NB4 (cell line): ENCODE data around the gene NEK11.

Source experiments
- POLR2A ChIP-seq: IDR thresholded peaks from 2 replicates; pipeline ENCODE4 v1.6.1; 2011; ENCODE audit warnings: mild to moderate bottlenecking; ENCODE audit not compliant: insufficient read length; ENCODE audit errors: extremely low read depth
- TF ChIP-seq, protein P1 (sequence below): IDR thresholded peaks from one replicate; pipeline ENCODE4 v1.5.1; 2012; ENCODE audit warnings: low read depth, low read length
- TF ChIP-seq, protein P2 (sequence below): IDR thresholded peaks from 2 replicates; pipeline ENCODE4 v1.6.1; 2011; ENCODE audit warnings: low read depth, low read length

DNA sequence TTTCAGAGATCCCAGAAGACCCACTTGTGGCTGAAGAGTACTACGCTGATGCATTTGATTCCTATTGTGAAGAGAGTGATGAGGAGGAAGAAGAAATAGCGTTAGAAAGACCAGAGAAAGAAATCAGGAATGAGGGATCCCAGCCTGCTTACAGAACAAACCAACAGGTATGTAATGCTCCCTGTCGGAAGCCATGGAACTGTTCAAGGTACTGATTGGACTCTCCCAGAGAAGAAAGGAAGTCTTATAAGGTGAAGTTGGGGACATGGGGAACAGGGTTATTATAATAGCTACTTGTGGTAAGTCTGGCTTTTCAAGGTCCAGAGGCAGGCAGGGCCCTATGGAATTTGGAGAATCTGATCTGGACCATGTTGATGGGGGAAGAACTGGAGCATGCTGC is 201.8 kb downstream of the NEK11 start:
- no peak for TF ChIP-seq POLR2A
- TF ChIP-seq, protein P1, sequence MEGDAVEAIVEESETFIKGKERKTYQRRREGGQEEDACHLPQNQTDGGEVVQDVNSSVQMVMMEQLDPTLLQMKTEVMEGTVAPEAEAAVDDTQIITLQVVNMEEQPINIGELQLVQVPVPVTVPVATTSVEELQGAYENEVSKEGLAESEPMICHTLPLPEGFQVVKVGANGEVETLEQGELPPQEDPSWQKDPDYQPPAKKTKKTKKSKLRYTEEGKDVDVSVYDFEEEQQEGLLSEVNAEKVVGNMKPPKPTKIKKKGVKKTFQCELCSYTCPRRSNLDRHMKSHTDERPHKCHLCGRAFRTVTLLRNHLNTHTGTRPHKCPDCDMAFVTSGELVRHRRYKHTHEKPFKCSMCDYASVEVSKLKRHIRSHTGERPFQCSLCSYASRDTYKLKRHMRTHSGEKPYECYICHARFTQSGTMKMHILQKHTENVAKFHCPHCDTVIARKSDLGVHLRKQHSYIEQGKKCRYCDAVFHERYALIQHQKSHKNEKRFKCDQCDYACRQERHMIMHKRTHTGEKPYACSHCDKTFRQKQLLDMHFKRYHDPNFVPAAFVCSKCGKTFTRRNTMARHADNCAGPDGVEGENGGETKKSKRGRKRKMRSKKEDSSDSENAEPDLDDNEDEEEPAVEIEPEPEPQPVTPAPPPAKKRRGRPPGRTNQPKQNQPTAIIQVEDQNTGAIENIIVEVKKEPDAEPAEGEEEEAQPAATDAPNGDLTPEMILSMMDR = no peak
- TF ChIP-seq, protein P2, sequence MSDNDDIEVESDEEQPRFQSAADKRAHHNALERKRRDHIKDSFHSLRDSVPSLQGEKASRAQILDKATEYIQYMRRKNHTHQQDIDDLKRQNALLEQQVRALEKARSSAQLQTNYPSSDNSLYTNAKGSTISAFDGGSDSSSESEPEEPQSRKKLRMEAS = no peak
